Ovary (tissue), 9 donors: Measurements from ENCODE around the gene TBCK. TPM values are rescaled to one million over a fixed set of nuclear protein-coding genes. Genes with fewer than 3 reads are reported as not detected.

Experiments
- DNase-seq, 5 donors: peaks; one replicate each; pipeline ENCODE4 v3.0.0-alpha.2; 2019 to 2020
- H3K27ac ChIP-seq, 2 donors: fragments of 200-600 bp; one replicate each; pipeline versions ENCODE4 v1.5.1 to v1.8.0; 2019 to 2022
- H3K27me3 ChIP-seq: fragments of 200-600 bp; one replicate; pipeline ENCODE4 v1.8.0; 2022
- H3K36me3 ChIP-seq: fragments of 200-600 bp; sonication (generic); one replicate; pipeline ENCODE4 v1.5.1; 2019
- H3K4me1 ChIP-seq: one replicate; pipeline ENCODE4 v1.8.1; 2013; ENCODE audit warnings: mild to moderate bottlenecking, moderate library complexity; ENCODE audit not compliant: insufficient read depth
- H3K4me3 ChIP-seq: fragments of 200-600 bp; sonication (generic); one replicate; pipeline ENCODE4 v1.5.1; 2017
- H3K9me3 ChIP-seq, 2 donors: fragments of 200-600 bp in 1 of 2; sonication (generic) in 1 of 2; one replicate each; pipeline versions ENCODE4 v1.5.1 to v1.8.1; 2013 to 2019; ENCODE audit warnings: mild to moderate bottlenecking in 1 of 2, moderate library complexity in 1 of 2
- EP300 ChIP-seq: sonication (generic); formaldehyde crosslinking; IDR thresholded peaks from one replicate; pipeline ENCODE4 v1.6.1; 2017; ENCODE audit warnings: antibody characterized with exemption
- POLR2A ChIP-seq: fragments of 450-650 bp; IDR thresholded peaks from one replicate; pipeline ENCODE4 v1.6.1; 2017; ENCODE audit warnings: antibody characterized with exemption, mild to moderate bottlenecking, moderate library complexity
- WGBS, 3 donors: extraction: QIAGEN DNeasy Blood & Tissue Kit in 1 of 3; methylation state at CpG; one replicate each; pipeline versions ENCODE4 v1.1.5 to v1.1.7; 2013 to 2017; 5-methylcytosine and 5-hydroxymethylcytosine counted together
- intact Hi-C, 4 donors: fragments of 100-400 bp; cut with DNase I; formaldehyde crosslinking; loops; one replicate each; pipeline versions ENCODE4 v1.11.0 to v1.15.1; 2022 to 2023
- polyA plus RNA-seq, 2 donors: library from polyadenylated mRNA; stranded (reverse); fragments of 200-250 nt in 1 of 2; fragments of 350-450 nt in 1 of 2; fragmentation: Illumina TruSeq in 1 of 2; extraction: RNeasy Lipid Tissue Mini Kit (QIAGEN cat#74804) in 1 of 2; gene quantifications; one replicate each; pipeline ENCODE4 v1.2.3, GENCODE V29; 2013 to 2014
- total RNA-seq, 7 donors: library from RNA; depleted of rRNA in 2 of 7; stranded (reverse); fragments of >200 nt in 2 of 7; fragmentation: NEBNext Ultra II Directional in 3 of 7; extraction: Animal tissue kit (Norgen Biotek cat#: 25700) in 3 of 7; gene quantifications; one replicate each; pipeline versions ENCODE4 v1.1.0 to v1.2.4, GENCODE V29; 2016 to 2023
- TF ChIP-seq, protein P1 (sequence below), 3 donors: fragments of 450-650 bp in 2 of 3; fragments of 200-600 bp in 1 of 3; IDR thresholded peaks; one replicate each; pipeline versions ENCODE4 v1.5.1 to v1.8.0; 2016 to 2022; ENCODE audit warnings: antibody characterized with exemption in 3 of 3, mild to moderate bottlenecking in 1 of 3
- donor health status: DM: no; HTN: no; CAD: no; lungs with moderate emphysema.
- donor health status: DM: no; HTN: no; CAD: no.
- donor health status: Bipolar disorder and iron deficiency.
- donor health status: DM: yes; HTN: yes; CAD: no.
- donor health status: DM: no; HTN: no; CAD: no.
- donor health status: DM: yes; HTN: yes; CAD: no.

TBCK gene
- total and polyA plus RNA-seq, 9 donors, result 13.6 to 50.1 (median 39.1) TPM

- Histone ChIP-seq H3K27me3 (no peaks in the 10 kb centered on the region), H3K9me3 (no peaks in the 10 kb centered on the region), H3K4me1 (no peaks in the 10 kb centered on the region), H3K4me3 (no peak overlapping the region), H3K36me3 (no peaks in the 10 kb centered on the region), H3K27ac (no peak overlapping the region)
- intact Hi-C loops, result no loop called here
- no peak for DNase-seq
- no peak for TF ChIP-seq POLR2A
- TF ChIP-seq EP300, result no peak
- TF ChIP-seq, protein P1, sequence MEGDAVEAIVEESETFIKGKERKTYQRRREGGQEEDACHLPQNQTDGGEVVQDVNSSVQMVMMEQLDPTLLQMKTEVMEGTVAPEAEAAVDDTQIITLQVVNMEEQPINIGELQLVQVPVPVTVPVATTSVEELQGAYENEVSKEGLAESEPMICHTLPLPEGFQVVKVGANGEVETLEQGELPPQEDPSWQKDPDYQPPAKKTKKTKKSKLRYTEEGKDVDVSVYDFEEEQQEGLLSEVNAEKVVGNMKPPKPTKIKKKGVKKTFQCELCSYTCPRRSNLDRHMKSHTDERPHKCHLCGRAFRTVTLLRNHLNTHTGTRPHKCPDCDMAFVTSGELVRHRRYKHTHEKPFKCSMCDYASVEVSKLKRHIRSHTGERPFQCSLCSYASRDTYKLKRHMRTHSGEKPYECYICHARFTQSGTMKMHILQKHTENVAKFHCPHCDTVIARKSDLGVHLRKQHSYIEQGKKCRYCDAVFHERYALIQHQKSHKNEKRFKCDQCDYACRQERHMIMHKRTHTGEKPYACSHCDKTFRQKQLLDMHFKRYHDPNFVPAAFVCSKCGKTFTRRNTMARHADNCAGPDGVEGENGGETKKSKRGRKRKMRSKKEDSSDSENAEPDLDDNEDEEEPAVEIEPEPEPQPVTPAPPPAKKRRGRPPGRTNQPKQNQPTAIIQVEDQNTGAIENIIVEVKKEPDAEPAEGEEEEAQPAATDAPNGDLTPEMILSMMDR (IDR thresholded peaks at IDR 0.05), result no peak
- WGBS, 3 donors, result 18 to 25% (median 21%) methylated on average over 2 of the region's 2 CpGs
Observed at GRCh38 chr4:106048250-106048971, 267.6 kb downstream of the TBCK start.

DNA sequence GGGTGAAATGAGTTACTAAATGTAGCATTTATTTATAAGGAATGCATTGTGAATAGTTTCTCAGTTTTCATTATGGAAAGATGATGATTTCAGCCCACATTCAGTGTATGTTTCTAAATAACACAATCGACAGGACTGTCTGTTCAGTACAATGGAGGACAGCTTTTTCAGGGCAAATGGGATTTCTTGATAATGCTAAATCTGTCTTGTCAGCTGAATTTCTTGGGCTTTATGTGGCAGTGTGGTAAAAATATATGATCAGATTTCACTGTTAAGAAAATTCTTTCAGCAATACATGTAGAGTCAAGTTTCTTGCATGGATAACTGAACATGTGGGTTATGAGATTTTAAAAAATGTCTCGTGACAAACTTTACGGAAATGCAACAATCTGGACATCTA lies 269.9 kb downstream of the TBCK start:
- Histone ChIP-seq H3K27me3 (no peaks in the 10 kb centered on the region), H3K36me3 (no peaks in the 10 kb centered on the region), H3K27ac (no peak overlapping the region), H3K9me3 (no peaks in the 10 kb centered on the region), H3K4me3 (no peak overlapping the region), H3K4me1 (no peaks in the 10 kb centered on the region)
- 95 to 98% (median 96%) methylated on average over 3 of the region's 3 CpGs for WGBS, 3 donors
- intact Hi-C loops, result no loop called here
- no peak for DNase-seq
- TF ChIP-seq POLR2A (no peak), EP300 (no peak)
- TF ChIP-seq, protein P1 (IDR thresholded peaks at IDR 0.05), result no peak

DNA sequence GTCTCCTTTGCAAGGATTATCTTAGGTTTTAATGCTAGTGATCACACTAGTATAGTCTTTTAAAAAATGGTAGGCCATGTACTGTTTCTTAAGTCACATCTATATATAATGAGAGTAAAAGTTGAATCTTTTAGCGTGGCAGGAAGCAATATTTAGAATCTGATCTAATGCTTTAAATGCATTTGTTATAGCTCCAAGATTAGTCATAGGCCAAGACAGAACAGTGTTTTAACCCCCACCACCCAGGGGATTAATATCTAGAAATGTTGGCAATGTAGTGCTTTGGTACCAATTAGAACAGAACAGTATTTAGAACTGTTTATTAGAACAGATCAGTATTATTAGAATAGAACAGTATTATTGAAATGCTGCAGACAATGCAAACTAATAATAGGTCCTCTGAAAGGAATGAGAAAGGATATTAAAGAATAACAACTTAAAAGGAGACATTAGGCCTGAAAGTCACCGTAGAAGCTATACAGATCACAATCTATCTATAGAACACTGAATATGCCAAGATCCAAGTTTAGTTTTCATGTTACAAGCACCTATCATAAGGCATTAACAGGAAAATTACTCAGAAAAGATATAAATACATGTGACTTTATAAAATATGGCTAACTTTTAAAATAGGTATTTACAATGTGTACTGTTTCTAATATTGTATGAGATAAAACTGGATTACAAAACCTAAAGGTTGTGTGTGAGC lies 274.6 kb downstream of the TBCK start:
- 73 to 89% (median 87%) methylated on average over 2 of the region's 2 CpGs for WGBS, 3 donors
- TF ChIP-seq EP300, result no peak
- TF ChIP-seq POLR2A, result no peak
- TF ChIP-seq, protein P1 (IDR thresholded peaks at IDR 0.05), result no peak

GRCh38 chr4:106039796-106040195 lies 276.2 kb downstream of the TBCK start:
- Histone ChIP-seq H3K4me3 (no peak overlapping the region), H3K9me3 (no peaks in the 10 kb centered on the region), H3K27me3 (no peaks in the 10 kb centered on the region), H3K27ac (no peak overlapping the region), H3K36me3 (no peaks in the 10 kb centered on the region), H3K4me1 (no peaks in the 10 kb centered on the region)
- 44 to 50% (median 44%) methylated on average over 3 of the region's 3 CpGs for WGBS, 3 donors
- DNase-seq, result no peak
- intact Hi-C loops, result no loop called here
- TF ChIP-seq POLR2A, result no peak
- no peak for TF ChIP-seq EP300
- TF ChIP-seq, protein P1 (IDR thresholded peaks at IDR 0.05), result no peak

More for the DNA sequence above, 274.6 kb downstream of the TBCK start:
- H3K27ac ChIP-seq, result no peak overlapping the region
- H3K9me3 ChIP-seq, result no peaks in the 10 kb centered on the region
- H3K36me3 ChIP-seq, result no peaks in the 10 kb centered on the region
- no peak for DNase-seq
- no peaks in the 10 kb centered on the region for H3K27me3 ChIP-seq
- no peak overlapping the region for H3K4me3 ChIP-seq
- H3K4me1 ChIP-seq, result no peaks in the 10 kb centered on the region
- intact Hi-C loops, result no loop called here
